Measurements from ENCODE around the gene CHAT.

DNA sequence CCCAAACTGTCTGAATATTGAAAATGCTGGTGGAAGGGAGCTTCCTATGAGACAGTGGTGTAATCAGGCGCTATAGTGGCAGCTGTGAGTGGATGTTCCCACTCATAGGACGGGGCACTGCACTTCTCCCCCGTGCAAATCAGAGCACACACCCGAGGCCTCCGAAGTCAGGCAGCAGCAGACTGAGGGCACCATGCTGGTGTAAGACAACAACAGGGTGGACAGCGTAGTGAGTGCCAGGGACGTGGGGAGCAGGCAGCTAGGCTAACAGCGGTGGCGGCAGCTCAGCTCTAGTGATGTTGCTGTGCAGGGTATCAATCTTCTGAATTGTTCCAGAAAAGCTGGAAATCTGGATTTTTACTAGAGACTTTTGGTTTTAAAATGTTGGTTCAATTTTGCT, 84.8 kb downstream of the CHAT start:
- TF ChIP-seq, protein P1, sequence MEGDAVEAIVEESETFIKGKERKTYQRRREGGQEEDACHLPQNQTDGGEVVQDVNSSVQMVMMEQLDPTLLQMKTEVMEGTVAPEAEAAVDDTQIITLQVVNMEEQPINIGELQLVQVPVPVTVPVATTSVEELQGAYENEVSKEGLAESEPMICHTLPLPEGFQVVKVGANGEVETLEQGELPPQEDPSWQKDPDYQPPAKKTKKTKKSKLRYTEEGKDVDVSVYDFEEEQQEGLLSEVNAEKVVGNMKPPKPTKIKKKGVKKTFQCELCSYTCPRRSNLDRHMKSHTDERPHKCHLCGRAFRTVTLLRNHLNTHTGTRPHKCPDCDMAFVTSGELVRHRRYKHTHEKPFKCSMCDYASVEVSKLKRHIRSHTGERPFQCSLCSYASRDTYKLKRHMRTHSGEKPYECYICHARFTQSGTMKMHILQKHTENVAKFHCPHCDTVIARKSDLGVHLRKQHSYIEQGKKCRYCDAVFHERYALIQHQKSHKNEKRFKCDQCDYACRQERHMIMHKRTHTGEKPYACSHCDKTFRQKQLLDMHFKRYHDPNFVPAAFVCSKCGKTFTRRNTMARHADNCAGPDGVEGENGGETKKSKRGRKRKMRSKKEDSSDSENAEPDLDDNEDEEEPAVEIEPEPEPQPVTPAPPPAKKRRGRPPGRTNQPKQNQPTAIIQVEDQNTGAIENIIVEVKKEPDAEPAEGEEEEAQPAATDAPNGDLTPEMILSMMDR (IDR thresholded peaks at IDR 0.05; ENCODE audit: insufficient read depth, low read length) = no peak
- TF ChIP-seq POLR2AphosphoS5 (IDR thresholded peaks at IDR 0.05; ENCODE audit: low read depth) = no peak
- no peak for TF ChIP-seq GABPA (IDR thresholded peaks at IDR 0.05; ENCODE audit: low read depth)

All from HL-60 (cell line).